ENCODE data around the gene ANKS1B.
"Not testable (repeated sequence)": the region's sequence is repeated elsewhere in the genome, so short reads cannot be mapped to it uniquely, and the experiment has no call there.

The ANKS1B gene

DNA sequence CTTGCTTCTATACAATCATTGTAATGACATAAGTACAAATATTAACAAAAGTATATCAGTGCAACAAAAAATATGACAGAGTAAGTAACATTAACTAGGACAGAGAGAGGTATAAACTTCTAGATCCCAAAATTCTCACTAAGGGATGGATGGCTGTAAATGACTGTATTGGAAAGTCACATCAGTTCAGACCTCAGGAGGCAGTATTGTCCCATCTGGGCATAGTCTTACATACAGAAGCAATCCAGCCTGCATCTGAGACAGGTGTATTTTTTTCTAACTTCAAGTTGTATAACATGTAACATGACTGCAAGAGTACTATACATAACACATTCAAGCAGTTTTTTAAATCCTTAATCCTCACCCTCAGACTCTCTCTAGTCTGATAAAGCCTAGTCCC is 238.2 kb downstream of the ANKS1B start:
- DNase-seq: no peak

DNA sequence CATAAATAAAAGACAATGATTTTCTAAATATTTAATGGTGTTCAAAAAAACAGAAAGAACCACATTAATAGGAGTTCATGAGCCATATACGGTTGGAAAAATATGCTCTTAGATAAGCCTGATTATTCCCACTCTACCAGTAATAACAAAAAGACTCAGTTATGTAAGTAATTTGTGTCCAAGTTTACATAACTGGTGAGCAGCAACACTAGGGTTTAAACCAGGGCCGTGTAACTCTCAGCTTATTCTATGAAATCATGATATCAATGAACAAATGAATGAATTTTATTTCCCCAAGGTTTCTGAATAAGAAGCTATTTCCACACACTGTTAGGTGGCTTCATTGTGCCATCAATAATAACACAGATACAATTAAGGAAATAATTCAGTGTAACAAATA is 238.8 kb downstream of the ANKS1B start:
- no peak for DNase-seq

DNA sequence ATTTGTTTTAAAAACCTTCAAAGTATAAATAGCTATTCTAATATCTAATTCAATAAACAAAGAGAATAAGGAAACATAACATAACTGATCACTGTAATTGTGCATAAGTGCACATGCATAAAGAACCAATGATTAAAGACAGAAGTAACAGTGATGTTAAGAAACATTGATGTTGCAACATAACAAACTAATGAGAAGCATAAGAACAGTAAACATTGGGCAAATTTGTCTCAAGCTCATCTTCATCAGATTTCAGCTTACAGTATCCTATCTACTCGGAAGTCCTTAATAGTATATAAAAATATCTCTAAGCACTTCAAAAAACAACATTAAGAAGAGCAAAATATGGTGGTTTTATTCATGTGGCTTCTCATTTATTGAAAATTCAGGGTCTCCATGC is 239.6 kb downstream of the ANKS1B start:
- no peak for DNase-seq

DNA sequence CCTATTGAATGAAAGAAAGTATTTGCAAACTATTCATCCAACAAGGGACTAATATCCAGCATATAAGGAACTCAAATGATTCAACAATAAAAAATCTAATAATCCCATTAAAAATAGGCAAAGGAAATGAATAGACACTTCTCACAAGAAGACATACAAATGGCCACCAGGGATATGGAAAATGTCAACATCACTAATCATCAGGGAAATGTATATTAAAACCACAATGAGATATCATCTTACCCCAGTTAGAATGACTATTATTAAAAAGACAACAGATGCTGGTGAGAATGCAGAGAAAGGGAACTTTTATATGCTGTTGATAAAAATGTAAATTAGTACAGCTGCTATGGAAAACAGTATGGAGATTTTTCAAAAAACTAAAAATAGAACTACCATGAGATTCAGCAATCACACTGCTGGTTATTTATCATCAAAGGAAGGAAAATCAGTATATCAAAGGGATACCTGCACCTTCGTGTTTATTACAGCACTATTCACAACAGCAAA is 247.9 kb downstream of the ANKS1B start:
- DNase-seq: no peak

DNA sequence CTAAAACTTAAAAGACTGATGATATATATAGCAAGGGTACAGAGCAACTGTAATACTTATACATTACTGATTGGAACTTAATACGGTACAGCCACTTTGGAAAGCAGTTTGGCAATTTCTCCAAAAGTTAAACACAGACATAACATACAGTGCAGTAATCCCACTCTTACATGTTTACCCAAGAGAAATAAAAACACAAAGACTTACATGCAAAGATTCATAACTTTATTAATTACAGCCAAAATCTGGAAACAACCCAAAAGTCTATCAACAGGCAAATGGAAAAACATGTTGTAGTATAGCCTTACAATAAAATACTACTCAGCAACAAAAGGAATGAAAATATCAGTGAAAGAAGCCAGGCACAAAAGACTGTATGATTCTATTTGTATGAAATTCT is 252.6 kb downstream of the ANKS1B start:
- DNase-seq: no peak

DNA sequence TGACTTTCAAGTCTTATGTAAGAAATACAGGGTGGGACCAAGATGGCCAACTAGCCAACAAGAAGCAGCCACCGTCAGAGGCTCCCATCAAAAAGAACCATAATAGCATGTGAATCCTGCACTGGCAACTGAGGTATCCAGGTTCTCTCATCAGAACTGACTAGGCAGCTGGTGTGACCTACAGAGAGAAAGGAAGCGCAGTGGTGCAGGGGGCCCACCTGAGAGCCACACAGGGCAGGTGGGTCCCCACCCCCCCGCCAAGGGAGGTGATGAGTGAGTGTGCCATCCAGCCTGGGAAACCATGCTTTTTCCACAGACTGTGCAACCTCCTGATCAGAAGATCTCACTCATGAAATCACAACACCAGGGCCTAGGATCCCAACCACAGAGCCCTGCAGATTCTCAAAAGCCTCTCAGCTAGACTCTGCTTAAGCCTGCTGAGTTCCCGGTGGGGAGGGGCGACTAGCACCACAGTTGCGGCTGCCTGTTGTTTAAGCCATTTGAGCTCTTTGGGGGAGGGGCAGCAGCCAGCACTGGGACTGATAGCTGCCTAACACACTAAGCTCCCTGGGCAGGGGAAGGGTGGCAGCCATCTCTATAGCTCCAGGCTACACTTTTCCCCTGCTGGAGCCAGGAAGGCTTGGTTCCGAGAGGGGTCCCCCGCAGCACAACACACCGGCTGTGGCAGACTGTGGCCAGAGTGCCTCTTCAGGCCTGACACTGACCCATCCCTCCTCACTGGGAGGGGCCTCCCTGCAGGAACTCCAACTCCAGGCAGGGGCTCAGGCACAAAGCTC is 261.8 kb downstream of the ANKS1B start:
- DNase-seq: no peak

DNA sequence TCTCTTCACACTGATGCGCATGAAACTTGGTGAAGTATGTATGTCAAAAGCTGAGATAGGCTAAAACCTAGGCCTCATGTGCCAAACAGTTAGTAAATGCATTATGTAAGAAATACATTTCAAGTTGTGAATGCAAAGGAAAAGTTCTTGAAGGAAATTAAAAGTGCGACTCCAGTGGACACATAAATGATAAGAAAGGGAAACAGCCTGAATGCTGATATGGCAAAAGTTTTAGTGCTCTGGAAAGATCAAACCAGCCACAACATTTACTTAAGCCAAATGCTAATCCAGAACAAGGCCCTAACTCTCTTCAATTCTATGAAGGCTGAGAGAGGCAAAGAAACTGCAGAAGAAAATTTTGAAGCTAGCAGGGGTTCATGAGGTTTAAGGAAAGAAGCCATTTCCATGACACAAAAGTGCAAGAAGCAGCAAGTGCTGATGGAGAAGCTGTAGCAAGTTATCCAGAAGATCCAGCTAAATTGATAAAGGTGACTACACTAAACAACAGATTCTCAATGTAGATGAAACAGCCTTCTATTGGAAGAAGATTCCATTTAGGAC is 262.9 kb downstream of the ANKS1B start:
- no peak for DNase-seq

DNA sequence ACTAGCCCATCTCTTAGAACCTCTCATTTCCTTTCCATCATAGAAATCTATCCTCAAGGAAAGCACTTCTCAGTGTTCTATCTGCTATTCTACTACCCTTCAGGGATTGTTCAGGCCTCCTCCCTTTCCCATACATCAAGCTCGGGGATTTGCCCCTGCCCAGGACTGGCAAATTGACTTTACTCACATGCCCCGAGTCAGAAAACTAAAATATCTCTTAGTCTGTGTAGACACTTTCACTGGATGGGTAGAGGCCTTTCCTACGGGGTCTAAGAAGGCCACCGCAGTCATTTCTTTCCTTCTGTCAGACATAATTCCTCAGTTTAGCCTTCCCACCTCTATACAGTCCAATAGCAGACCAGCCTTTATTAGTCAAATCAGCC is 264.7 kb downstream of the ANKS1B start:
- not testable (repeated sequence) for DNase-seq

DNA sequence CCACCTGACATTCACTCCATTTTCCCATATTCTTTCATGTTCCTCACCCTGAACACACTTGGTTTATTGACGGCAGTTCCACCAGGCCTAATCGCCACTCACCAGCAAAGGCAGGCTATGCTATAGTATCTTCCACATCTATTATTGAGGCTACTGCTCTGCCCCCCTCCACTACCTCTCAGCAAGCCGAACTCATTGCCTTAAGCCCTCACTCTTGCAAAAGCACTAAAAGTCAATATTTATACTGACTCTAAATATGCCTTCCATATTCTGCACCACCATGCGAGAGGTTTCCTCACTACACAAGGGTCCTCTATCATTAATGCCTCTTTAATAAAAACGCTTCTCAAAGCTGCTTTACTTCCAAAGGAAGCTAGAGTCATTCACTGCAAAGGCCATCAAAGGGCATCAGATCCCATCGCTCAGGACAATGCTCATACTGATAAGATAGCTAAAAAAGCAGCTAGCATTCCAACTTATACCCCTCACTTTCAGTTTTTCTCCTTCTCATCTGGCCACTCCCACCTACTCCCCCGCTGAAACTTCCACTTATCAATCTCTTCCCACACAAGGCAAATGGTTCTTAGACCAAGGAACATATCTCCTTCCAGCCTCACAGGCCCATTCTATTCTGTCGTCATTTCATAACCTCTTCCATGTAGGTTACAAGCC is 265.2 kb downstream of the ANKS1B start:
- not testable (repeated sequence) for DNase-seq

DNA sequence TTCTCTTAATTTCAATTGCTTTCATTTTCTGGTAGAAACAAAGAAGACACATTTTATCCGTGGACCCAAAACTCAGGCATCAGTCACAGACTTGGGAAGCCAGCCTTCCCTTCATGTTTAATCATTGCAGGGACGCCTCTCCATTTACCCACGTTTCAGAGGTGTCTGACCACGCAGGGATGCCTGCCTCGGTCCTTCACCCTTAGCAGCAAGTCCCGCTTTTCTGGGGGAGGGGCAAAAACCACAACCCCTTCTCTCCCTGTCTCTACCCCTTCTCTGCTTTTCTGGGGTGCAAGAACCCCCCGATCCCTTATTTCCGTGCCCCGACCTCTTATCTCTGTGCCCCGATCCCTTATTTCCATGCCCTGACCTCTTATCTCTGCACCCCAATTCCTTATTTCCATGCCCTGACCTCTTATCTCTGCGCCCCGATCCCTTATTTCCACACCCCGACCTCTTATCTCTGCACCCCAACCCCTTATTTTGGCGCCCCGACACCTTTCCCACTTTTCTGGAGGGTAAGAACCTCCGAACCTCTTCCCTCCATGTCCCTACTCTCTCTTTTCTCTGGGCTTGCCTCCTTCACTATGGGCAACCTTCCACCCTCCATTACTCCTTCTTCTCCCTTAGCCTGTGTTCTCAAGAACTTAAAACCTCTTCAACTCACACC is 268.8 kb downstream of the ANKS1B start:
- DNase-seq: not testable (repeated sequence)

DNA sequence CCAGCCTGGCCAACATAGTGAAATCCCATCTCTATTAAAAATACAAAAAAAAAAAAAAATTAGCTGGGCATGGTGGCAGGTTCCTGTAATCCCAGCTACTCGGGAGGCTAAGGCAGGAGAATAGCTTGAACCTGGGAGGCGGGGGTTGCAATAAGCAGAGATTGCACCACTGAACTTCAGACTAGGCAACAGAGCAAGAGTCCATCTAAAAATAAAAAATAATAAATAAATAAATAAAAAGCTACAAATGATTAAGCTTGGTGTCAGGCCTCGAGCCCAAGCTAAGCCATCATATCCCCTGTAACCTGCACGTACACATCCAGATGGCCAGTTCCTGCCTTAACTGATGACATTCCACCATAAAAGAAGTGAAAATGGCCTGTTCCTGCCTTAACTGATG is 269.8 kb downstream of the ANKS1B start:
- not testable (repeated sequence) for DNase-seq

DNA sequence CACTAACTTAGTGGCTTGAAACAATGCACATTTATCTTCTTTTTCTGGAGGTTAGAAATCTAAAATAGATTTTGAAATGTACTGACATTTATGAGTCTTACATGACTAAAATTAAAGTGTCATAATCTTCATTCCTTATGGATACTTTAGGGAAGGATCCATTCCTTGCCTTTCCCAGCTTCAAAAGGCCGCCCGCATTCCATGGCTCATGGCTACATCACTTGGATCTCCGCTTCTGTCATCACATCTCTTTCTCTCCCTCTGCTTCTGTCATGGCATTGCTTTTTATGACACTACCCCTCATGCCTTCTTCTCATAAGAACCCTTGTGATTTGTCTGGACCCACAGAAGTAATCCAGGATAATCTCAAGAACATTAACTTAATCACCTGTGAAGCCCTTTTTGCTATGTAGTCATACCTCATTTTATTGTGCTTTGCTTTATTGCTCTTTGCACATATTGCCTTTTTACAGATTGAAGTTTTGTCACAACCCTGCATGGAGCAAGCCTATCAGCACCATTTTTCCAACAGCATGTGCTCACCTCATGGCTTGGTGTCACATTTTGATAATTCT is 270.7 kb downstream of the ANKS1B start:
- no peak for DNase-seq

DNA sequence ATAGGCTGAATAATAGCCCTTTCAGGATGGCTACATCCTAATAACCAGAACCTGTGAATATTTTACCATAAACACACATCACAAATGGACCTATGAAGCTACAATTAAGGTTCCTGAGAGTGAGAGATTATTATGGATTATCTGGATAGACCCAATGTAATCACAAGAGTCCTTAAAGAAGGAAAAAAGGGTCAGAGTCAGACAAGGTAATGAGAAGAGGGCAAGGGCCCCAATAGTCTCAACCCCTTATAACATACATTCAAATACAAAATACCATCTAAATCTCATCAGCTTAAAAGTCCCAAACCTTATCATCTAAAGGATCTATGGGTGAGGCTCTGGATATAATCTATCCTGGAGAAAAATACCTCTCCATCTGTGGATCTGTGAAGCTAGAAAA is 272.5 kb downstream of the ANKS1B start:
- DNase-seq: no peak

DNA sequence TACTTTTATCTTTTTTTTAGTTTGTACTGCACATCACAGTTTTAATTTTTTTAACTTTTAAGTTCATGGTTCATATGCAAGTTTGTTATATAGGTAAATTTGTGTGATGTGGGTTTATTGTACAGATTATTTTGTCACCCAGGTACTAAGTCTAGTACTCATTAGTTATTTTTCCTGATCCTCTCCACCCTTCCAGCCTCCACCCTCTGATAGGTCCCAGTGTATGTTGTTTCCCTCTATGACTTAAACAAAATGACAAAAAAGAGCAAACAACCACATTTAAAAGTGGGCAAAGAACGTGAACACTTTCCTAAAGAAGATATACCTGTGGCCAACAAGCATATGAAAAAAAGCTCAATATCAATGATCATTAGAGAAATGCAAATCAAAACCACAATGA is 273.5 kb downstream of the ANKS1B start:
- DNase-seq: no peak

DNA sequence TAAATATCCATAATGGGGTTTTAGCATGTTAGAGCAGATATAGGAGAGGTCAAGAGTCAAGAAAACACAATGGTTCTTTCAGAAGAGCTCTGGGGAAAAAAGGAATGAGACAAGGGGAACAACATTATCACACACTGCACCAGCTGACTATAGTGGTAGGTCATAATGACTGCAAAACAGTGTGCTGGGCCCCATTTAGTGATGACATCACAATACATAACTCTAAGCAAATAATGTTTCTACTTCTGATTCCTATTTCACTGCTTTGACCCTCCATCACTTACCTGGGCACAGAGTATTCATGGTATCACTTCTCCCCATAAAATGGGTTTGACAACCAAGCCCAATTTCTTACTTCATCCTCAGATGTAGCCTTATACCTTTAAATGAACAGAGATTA is 275.1 kb downstream of the ANKS1B start:
- no peak for DNase-seq

DNA sequence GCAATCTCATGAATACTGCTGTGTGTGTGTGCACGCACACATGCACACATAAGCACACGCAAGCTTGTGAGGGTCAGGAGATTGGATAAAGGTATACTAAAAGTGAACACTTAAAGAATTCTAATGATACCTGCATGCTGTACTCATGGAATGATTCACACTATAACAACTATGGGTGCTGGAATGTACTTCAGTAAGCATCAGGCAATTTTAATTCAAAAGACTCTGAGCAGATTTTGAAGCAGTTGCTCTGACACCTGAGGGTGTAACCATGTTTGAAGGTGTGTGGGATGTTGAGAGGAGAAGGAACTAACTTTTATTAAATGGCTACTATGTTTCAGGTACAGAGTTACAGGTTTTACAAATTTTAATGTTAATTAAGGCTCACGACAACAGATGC is 275.6 kb downstream of the ANKS1B start:
- DNase-seq: no peak

DNA sequence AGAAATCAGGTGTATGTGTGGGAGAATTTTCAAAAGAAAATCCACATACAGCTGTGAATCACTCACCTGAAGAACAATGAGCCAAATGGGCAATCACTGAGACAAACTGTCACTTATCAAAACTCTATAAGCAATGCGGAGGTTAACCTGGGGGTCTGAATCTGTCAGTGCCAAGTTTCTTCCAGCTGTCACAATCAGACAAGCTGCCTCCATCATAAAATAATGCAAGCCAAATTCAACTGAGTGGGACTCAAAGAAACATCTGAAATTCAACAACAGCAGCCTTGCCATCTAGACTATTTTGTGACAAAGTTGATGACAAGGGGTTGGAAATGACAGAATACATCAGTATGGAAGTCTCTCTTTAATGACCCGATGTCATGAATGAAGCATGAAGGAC is 276.9 kb downstream of the ANKS1B start:
- DNase-seq: no peak

DNA sequence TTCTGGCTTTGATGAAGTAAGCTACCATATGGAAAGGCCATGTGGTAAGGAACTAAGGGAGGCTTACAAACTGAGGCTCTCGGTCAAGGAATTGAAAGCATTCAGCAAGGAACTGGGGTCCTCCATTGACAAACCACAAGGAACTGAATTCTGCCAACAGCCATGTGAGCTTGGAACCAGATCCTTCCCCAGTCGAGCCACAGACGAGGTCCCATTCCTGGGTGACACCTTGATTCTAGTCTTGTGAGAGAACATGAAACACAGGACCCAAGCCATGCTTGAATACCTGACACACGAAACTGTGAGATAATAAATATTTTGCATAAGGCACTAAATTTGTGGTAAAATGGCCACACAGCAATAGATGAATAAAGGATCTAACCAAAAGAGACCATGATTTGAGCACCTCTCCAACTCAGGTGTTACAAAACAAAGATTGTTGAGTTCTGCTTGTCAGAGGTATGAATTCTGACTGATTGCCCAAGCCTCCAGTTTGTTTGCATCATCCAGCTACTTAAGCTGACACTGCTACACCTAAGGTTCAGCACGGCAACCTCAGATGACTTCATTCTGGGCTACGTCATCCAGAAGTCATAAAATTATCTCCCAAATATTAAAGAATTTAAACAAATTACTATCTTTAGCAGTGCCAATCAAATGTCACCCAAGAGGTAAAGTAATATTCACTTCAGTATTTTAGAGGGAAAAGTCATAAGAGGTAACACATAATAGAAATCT is 277.8 kb downstream of the ANKS1B start:
- no peak for DNase-seq

DNA sequence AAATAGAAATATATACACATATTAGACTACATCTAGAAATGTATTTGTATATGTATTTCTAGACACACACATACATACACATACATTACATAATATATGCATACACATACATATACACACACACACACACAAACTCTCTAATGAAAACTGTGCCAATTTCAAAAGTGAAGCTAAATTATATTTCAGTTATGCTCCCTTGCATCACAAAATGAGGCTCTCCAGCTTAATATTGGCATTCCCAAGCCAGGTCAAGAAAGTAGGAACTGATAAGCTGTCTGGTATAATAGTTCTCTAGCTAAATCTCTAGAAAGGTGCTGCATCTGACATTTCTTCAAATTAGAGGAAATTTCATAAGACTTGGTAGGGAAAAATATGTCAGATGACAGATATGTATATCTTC is 280.3 kb downstream of the ANKS1B start:
- DNase-seq: no peak

DNA sequence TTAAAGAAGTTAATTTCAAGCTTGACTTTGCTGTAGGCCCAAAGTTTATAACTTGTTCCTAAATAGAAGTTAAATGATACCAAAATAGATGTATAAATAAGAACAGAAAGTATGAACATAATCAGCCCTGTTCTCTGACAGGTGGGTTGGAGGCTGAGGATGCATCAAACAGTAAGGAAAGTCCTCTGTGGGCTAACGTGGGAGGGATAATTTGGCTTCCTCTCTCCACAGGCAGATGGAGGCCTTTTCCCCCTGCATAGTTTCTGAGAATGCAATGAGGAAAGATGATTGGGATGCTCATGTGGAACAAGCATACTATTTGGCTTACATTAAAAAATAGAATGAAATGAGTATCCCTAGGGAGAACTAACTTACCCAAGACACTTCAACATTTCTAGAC is 280.7 kb downstream of the ANKS1B start:
- no peak for DNase-seq

DNA sequence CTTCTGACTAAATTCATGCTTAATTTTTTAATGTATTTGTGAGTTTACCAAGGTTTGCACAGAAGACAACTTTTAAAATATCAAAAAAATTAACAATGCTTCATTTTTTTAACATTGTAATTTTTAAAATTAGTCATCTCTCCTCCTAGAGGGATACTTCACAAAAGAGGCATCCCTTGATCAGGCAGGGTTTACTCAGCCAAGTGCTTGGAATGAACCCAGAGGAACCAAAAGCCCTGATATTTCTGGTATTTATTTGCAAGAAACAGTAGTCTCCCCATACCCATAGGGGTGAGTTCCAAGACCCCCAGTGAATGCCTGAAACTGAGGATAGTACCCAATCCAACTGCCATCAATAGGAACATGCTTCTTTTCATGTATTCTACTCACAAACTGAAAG is 284.7 kb downstream of the ANKS1B start:
- DNase-seq: no peak

DNA sequence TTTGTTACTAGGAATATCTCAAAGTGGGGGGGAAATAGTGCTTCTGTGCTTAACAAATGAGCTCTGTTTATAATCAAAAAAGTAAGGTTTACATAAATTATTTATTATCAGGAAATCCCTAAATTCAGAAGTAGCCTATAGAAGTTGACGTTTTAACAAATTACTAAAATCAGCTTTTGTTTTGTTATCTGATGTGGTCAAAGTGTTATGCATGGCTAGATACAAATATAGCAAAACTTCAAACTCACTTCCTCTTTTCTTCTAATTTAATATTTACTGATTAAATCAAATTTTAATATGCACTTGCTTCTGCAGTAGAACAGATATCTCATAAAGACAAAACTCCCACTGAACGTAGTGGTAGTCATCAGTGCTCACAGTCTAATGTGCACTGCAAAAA is 289.7 kb downstream of the ANKS1B start:
- no peak for DNase-seq

DNA sequence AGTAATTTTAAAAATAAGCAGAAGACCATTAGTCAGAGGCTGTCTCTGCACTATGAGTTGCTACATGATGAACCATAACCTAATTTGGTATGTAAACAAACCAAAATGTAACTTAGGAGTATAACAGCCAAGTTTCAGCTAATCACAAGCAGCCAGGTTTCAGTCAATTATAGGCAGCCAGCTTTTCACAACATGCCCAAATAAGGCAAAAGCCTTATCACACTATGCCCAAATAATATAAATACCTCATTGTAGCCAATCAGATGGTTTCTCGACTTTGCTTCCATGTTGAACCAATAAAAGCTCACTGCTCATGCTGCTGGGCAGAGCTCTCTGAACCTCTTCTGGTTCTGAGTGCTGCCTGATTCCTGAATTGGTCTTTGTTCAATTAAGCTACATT is 298.6 kb downstream of the ANKS1B start:
- DNase-seq: no peak

Data from SIG-M5 (cell line).